HFF-Myc (cell line): ENCODE measurements around the gene CD9.

Experiments
- DNase-seq: peaks from one replicate; pipeline ENCODE4 v3.0.0-alpha.2; 2011; ENCODE audit warnings: low read depth; ENCODE audit errors: extremely low read depth
- H3K4me3 ChIP-seq: replicated peaks from 2 replicates; pipeline ENCODE4 v1.5.1; 2011; ENCODE audit warnings: low read depth, mild to moderate bottlenecking, control low read depth, low read length
- TF ChIP-seq, protein P1 (sequence below): IDR thresholded peaks from 2 replicates; pipeline ENCODE4 v1.5.1; 2012; ENCODE audit warnings: mild to moderate bottlenecking, low read depth, low read length, control low read depth; ENCODE audit errors: missing control alignments

Gene CD9

DNA sequence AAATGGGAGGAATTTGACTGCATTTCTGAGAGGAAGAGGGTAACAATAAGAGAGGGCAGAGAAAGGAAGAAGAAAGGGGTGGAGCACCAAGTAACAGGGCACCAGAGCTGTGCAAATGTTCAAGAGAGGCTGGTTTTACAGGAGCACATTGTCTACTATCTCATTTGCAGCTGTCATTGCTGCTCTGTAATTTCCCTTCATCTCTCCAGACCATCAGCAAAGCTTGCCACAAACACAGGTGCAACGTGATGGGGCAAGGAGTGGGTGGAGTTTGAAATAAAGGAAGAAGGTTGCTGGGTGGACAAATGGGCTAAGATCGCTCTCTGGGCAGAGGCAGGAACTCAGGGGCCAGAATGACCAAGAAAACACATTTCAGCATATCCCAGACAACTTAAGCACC is 62.4 kb downstream of the CD9 start:
- TF ChIP-seq, protein P1, sequence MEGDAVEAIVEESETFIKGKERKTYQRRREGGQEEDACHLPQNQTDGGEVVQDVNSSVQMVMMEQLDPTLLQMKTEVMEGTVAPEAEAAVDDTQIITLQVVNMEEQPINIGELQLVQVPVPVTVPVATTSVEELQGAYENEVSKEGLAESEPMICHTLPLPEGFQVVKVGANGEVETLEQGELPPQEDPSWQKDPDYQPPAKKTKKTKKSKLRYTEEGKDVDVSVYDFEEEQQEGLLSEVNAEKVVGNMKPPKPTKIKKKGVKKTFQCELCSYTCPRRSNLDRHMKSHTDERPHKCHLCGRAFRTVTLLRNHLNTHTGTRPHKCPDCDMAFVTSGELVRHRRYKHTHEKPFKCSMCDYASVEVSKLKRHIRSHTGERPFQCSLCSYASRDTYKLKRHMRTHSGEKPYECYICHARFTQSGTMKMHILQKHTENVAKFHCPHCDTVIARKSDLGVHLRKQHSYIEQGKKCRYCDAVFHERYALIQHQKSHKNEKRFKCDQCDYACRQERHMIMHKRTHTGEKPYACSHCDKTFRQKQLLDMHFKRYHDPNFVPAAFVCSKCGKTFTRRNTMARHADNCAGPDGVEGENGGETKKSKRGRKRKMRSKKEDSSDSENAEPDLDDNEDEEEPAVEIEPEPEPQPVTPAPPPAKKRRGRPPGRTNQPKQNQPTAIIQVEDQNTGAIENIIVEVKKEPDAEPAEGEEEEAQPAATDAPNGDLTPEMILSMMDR = no peak
- no peak for DNase-seq
- no peak overlapping the region for H3K4me3 ChIP-seq

DNA sequence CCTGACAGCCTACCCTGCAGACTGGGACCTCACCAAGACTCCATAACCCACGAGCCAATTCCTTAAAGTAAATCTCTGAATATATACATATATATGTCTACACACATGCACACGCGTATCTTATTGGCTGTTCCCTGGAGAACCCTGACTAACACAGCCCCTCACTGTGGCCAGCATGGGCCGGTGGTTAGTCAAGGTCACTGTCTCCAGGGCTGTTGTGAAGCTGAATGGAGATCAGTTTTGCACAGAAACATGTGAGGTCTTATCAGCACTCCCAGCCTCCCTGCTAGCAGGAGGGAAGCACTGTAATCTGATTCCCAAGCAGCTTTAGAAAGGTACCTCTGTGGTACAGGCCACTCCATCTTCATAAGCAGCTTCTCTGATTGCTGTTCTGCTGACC is 63.7 kb downstream of the CD9 start:
- no peak for DNase-seq
- TF ChIP-seq, protein P1 = no peak
- H3K4me3 ChIP-seq = no peak overlapping the region

- no peak overlapping the region for H3K4me3 ChIP-seq
- TF ChIP-seq, protein P1 = no peak
- no peak for DNase-seq
Observed at GRCh38 chr12:6264402-6265037, 64.3 kb downstream of the CD9 start.

- TF ChIP-seq, protein P1 = no peak
- no peak for DNase-seq
- H3K4me3 ChIP-seq = no peak overlapping the region
Observed at GRCh38 chr12:6265038-6265405, 64.8 kb downstream of the CD9 start.

GRCh38 chr12:6266541-6266966 is 66.4 kb downstream of the CD9 start:
- TF ChIP-seq, protein P1 = no peak
- DNase-seq = no peak
- H3K4me3 ChIP-seq = no peak overlapping the region

- DNase-seq = no peak
- TF ChIP-seq, protein P1 = no peak
- no peak overlapping the region for H3K4me3 ChIP-seq
Observed at GRCh38 chr12:6266971-6267721, 66.9 kb downstream of the CD9 start.
